NCI-H460 (cell line): Measurements from ENCODE around the gene VWA5B1. TPM values are rescaled to one million over a fixed set of nuclear protein-coding genes. Genes with fewer than 3 reads are reported as not detected.
A peak's percentile ranks its signal among the peaks of the same experiment; 100 is the strongest.
"Not testable (repeated sequence)": the region's sequence is repeated elsewhere in the genome, so short reads cannot be mapped to it uniquely, and the experiment has no call there.

Experiments
- DNase-seq: peaks from one replicate; pipeline ENCODE4 v3.0.0-alpha.2; 2016; ENCODE audit warnings: low read depth; ENCODE audit errors: extremely low read depth
- polyA plus RNA-seq: library from polyadenylated mRNA; depleted of rRNA; stranded (reverse); fragments of >200 nt; gene quantifications from 2 replicates; pipeline ENCODE4 v1.2.3, GENCODE V29; 2014; cell fraction: nucleus; rRNA removed
- total RNA-seq: library from RNA; depleted of rRNA; stranded (reverse); fragments of >200 nt; shearing (Covaris generic); gene quantifications from 2 replicates; pipeline ENCODE4 v1.2.3, GENCODE V29; 2014; rRNA removed

Gene VWA5B1
- not detected in 2 replicates for total RNA-seq
- not detected in 2 replicates for polyA plus RNA-seq

- no peak for DNase-seq
Measured at GRCh38 chr1:20290624-20291597, at the start of gene VWA5B1. VWA5B1 (plus strand) TSS chr1:20290875; CDS start chr1:20310602, 19,727 bp downstream.

- DNase-seq: no peak
Measured at GRCh38 chr1:20242890-20243479, 47.7 kb upstream of the VWA5B1 start.

GRCh38 chr1:20248971-20249612 is 41.6 kb upstream of the VWA5B1 start:
- no peak for DNase-seq

GRCh38 chr1:20250340-20250989 is 40.2 kb upstream of the VWA5B1 start:
- peak; percentile 30 for DNase-seq

- DNase-seq: no peak
Measured at GRCh38 chr1:20252587-20252986, 38.1 kb upstream of the VWA5B1 start.

GRCh38 chr1:20255666-20256065 is 35.0 kb upstream of the VWA5B1 start:
- no peak for DNase-seq

GRCh38 chr1:20259646-20260045 is 31.0 kb upstream of the VWA5B1 start:
- no peak for DNase-seq

- DNase-seq: no peak
Measured at GRCh38 chr1:20261095-20261494, 29.6 kb upstream of the VWA5B1 start.

GRCh38 chr1:20262810-20263534 is 27.7 kb upstream of the VWA5B1 start:
- DNase-seq: no peak

GRCh38 chr1:20265250-20265649 is 25.4 kb upstream of the VWA5B1 start:
- no peak for DNase-seq

GRCh38 chr1:20266141-20266540 is 24.5 kb upstream of the VWA5B1 start:
- DNase-seq: no peak

GRCh38 chr1:20266642-20267041 is 24.0 kb upstream of the VWA5B1 start:
- no peak for DNase-seq

GRCh38 chr1:20271498-20272400 is 18.9 kb upstream of the VWA5B1 start:
- DNase-seq: no peak

- not testable (repeated sequence) for DNase-seq
Measured at GRCh38 chr1:20273716-20274115, 17.0 kb upstream of the VWA5B1 start.

- DNase-seq: no peak
Measured at GRCh38 chr1:20275319-20275925, 15.3 kb upstream of the VWA5B1 start.

GRCh38 chr1:20276485-20277159 is 14.1 kb upstream of the VWA5B1 start:
- DNase-seq: no peak

GRCh38 chr1:20278692-20279130 is 12.0 kb upstream of the VWA5B1 start:
- DNase-seq: no peak

- DNase-seq: no peak
Measured at GRCh38 chr1:20279509-20279908, 11.2 kb upstream of the VWA5B1 start.
